Measurements from ENCODE around the gene NPIPB9. TPM values are rescaled to one million over a fixed set of nuclear protein-coding genes. Genes with fewer than 3 reads are reported as not detected.

Gene NPIPB9
- total RNA-seq = 0.24 TPM in 1 of 2 replicates, not detected in the other

GRCh38 chr16:28751487-28751886 is at the start of gene NPIPB9:
Gene NPIPB9, plus strand, starts transcription at chr16:28751787.

GRCh38 chr16:28711220-28712083 is 40.1 kb upstream of the NPIPB9 start, which contains the start of gene EIF3C:
Gene EIF3C, plus strand, starts transcription at chr16:28711464. Its CDS starts 223 bp downstream, at chr16:28711687.

Other genes starting within 250 kb of the NPIPB9 start
- gene IL27, start 245.0 kb upstream of the NPIPB9 start, total RNA-seq = not detected in 2 replicates
- gene NUPR1, start 212.8 kb upstream of the NPIPB9 start, total RNA-seq = 12.8 and 21.2 TPM in 2 replicates
- gene SGF29, start 197.9 kb upstream of the NPIPB9 start, total RNA-seq = 10.7 and 16.4 TPM in 2 replicates
- 0.52 and 0.72 TPM in 2 replicates for gene SULT1A2, start 154.7 kb upstream of the NPIPB9 start, total RNA-seq
- 0.96 and 3.6 TPM in 2 replicates for gene SULT1A1, start 141.7 kb upstream of the NPIPB9 start, total RNA-seq
- gene NPIPB8, start 113.7 kb upstream of the NPIPB9 start, total RNA-seq = not detected in 2 replicates
- 171 and 244 TPM in 2 replicates for gene EIF3C, start 40.3 kb upstream of the NPIPB9 start, total RNA-seq
- 79.3 and 130 TPM in 2 replicates for gene ATXN2L, start 71.2 kb downstream of the NPIPB9 start, total RNA-seq
- 157 and 179 TPM in 2 replicates for gene TUFM, start 94.6 kb downstream of the NPIPB9 start, total RNA-seq
- gene SH2B1, start 112.1 kb downstream of the NPIPB9 start, total RNA-seq = 17.7 and 37.1 TPM in 2 replicates
- gene ATP2A1, start 126.7 kb downstream of the NPIPB9 start, total RNA-seq = 0.65 and 2.2 TPM in 2 replicates
- gene RABEP2, start 173.5 kb downstream of the NPIPB9 start, total RNA-seq = 17.8 and 18.2 TPM in 2 replicates
- gene CD19, start 180.2 kb downstream of the NPIPB9 start, total RNA-seq = 0.26 TPM in 1 of 2 replicates, not detected in the other
- 9.8 and 19.2 TPM in 2 replicates for gene NFATC2IP, start 199.2 kb downstream of the NPIPB9 start, total RNA-seq
- gene SPNS1, start 223.0 kb downstream of the NPIPB9 start, total RNA-seq = 41.9 and 49.6 TPM in 2 replicates
- 1.4 and 1.7 TPM in 2 replicates for gene LAT, start 233.3 kb downstream of the NPIPB9 start, total RNA-seq